ENCODE data around the gene KIF26B. TPM values are rescaled to one million over a fixed set of nuclear protein-coding genes. Genes with fewer than 3 reads are reported as not detected.

The KIF26B gene
- total RNA-seq, 4 donors from 2014 or later: 3.6 to 7.0 (median 5.2) TPM

GRCh38 chr1:245256528-245256927, 101.7 kb downstream of the KIF26B start:
- 88% methylated on average over 6 of the region's 6 CpGs for WGBS
- peaks cover 6% of the 10 kb centered on the region for H3K4me1 ChIP-seq
- TF ChIP-seq EP300 (IDR thresholded peaks at IDR 0.05) (no peak), POLR2A (IDR thresholded peaks at IDR 0.05) (no peak), CTCF (IDR thresholded peaks at IDR 0.05) (no peak), POLR2AphosphoS5 (IDR thresholded peaks at IDR 0.05) (no peak)

GRCh38 chr1:245258271-245258920, 103.6 kb downstream of the KIF26B start:
- peaks cover 6% of the 10 kb centered on the region for H3K4me1 ChIP-seq
- no peak overlapping the region for H3K4me3 ChIP-seq
- DNase-seq (ENCODE audit: low spot score in 2 of 2): no peak
- 66% methylated on average over 12 of the region's 12 CpGs for WGBS
- no peaks in the 10 kb centered on the region for H3K9me3 ChIP-seq
- H3K27ac ChIP-seq: no peak overlapping the region
- TF ChIP-seq CTCF (IDR thresholded peaks at IDR 0.05) (no peak), POLR2AphosphoS5 (IDR thresholded peaks at IDR 0.05) (no peak), POLR2A (IDR thresholded peaks at IDR 0.05) (no peak), EP300 (IDR thresholded peaks at IDR 0.05) (no peak)
- peaks cover 10% of the 10 kb centered on the region for H3K27me3 ChIP-seq
- no peaks in the 10 kb centered on the region for H3K36me3 ChIP-seq

More at GRCh38 chr1:245256528-245256927, 101.7 kb downstream of the KIF26B start:
- no peaks in the 10 kb centered on the region for H3K9me3 ChIP-seq
- H3K27me3 ChIP-seq: peaks cover 1% of the 10 kb centered on the region
- DNase-seq (ENCODE audit: low spot score in 2 of 2): no peak
- H3K36me3 ChIP-seq: no peaks in the 10 kb centered on the region
- no peak overlapping the region for H3K4me3 ChIP-seq
- no peak overlapping the region for H3K27ac ChIP-seq

GRCh38 chr1:245260110-245260882, 105.5 kb downstream of the KIF26B start:
- Histone ChIP-seq H3K36me3 (no peaks in the 10 kb centered on the region), H3K4me1 (peaks cover 6% of the 10 kb centered on the region), H3K27me3 (peaks cover 10% of the 10 kb centered on the region), H3K4me3 (no peak overlapping the region), H3K27ac (no peak overlapping the region), H3K9me3 (no peaks in the 10 kb centered on the region)
- no peak for DNase-seq (ENCODE audit: low spot score in 2 of 2)
- TF ChIP-seq EP300 (IDR thresholded peaks at IDR 0.05) (no peak), POLR2AphosphoS5 (IDR thresholded peaks at IDR 0.05) (no peak), CTCF (IDR thresholded peaks at IDR 0.05) (no peak), POLR2A (IDR thresholded peaks at IDR 0.05) (no peak)
- 50% methylated on average over 6 of the region's 6 CpGs for WGBS

- DNase-seq (ENCODE audit: low spot score in 2 of 2): no peak
- Histone ChIP-seq H3K27me3 (peaks cover 10% of the 10 kb centered on the region), H3K9me3 (no peaks in the 10 kb centered on the region), H3K4me1 (peaks cover 6% of the 10 kb centered on the region), H3K4me3 (no peak overlapping the region), H3K27ac (no peak overlapping the region), H3K36me3 (no peaks in the 10 kb centered on the region)
- WGBS: 95% methylated on average over 5 of the region's 5 CpGs
- TF ChIP-seq CTCF (IDR thresholded peaks at IDR 0.05) (no peak), EP300 (IDR thresholded peaks at IDR 0.05) (no peak), POLR2AphosphoS5 (IDR thresholded peaks at IDR 0.05) (no peak), POLR2A (IDR thresholded peaks at IDR 0.05) (no peak)
Observed at GRCh38 chr1:245260883-245261282, 106.1 kb downstream of the KIF26B start.

GRCh38 chr1:245261786-245262185, 107.0 kb downstream of the KIF26B start:
- Histone ChIP-seq H3K27ac (no peak overlapping the region), H3K4me1 (peaks cover 6% of the 10 kb centered on the region)
- whole genome bisulfite sequencing: 90% methylated on average over 7 of the region's 7 CpGs

More at GRCh38 chr1:245261786-245262185, 107.0 kb downstream of the KIF26B start:
- H3K4me3 ChIP-seq: no peak overlapping the region
- DNase-seq (ENCODE audit: low spot score in 2 of 2): no peak
- TF ChIP-seq EP300 (IDR thresholded peaks at IDR 0.05) (no peak), CTCF (IDR thresholded peaks at IDR 0.05) (no peak), POLR2AphosphoS5 (IDR thresholded peaks at IDR 0.05) (no peak), POLR2A (IDR thresholded peaks at IDR 0.05) (no peak)
- peaks cover 10% of the 10 kb centered on the region for H3K27me3 ChIP-seq
- H3K36me3 ChIP-seq: no peaks in the 10 kb centered on the region
- H3K9me3 ChIP-seq: no peaks in the 10 kb centered on the region

Data from suprapubic skin (tissue), 4 donors.